T-cell (primary cell): ENCODE measurements around the gene PARL. TPM values are rescaled to one million over a fixed set of nuclear protein-coding genes. Genes with fewer than 3 reads are reported as not detected.

Experiments used
- ATAC-seq, 4 experiments: fragments of 200-7000 bp in 3 of 4; fragments of 150-1000 bp in 1 of 4; cut with Tn5 transposase; replicated peaks in 1 of 4; 1 replicate in 3 of 4; 2 replicates in 1 of 4; pipeline ENCODE4 v1.10.0; 2021; ENCODE audit warnings: moderate library complexity in 3 of 4, mild to moderate bottlenecking in 2 of 4, moderate number of reproducible peaks in 1 of 4
- CTCF ChIA-PET, 2 donors: fragments of 300-600 bp; sonication (Branson Sonifier 250); formaldehyde crosslinking; loops; one replicate each; lab custom pipeline; 2022; ENCODE audit warnings: antibody characterized with exemption in 2 of 2; lab: Charles Lee
- POLR2A ChIA-PET, 2 donors: fragments of 300-600 bp; sonication (Branson Sonifier 250); formaldehyde crosslinking; loops; one replicate each; lab custom pipeline; 2022; ENCODE audit warnings: antibody characterized with exemption in 2 of 2; lab: Charles Lee
- DNase-seq, 35 experiments: peaks; one replicate each; pipeline versions ENCODE4 v3.0.0 to v3.0.0-alpha.2; 2013 to 2023
- H3K27ac ChIP-seq: one replicate; pipeline ENCODE4 v1.5.1; 2013; ENCODE audit warnings: low read length
- H3K27me3 ChIP-seq, 2 experiments: replicated peaks in 1 of 2; 1 replicate in 1 of 2; 2 replicates in 1 of 2; pipeline versions ENCODE4 v1.6.1 to v1.7.0; 2013; ENCODE audit warnings: low read length in 1 of 2, mixed read lengths in 1 of 2; ENCODE audit not compliant: control insufficient read depth in 2 of 2, insufficient read depth in 2 of 2; ENCODE audit errors: extremely low read depth in 1 of 2
- H3K36me3 ChIP-seq, 2 donors: 1 replicate in 1 of 2; 2 replicates in 1 of 2; pipeline versions ENCODE4 v1.6.1 to v1.7.0; 2013; ENCODE audit warnings: low read length in 1 of 2; ENCODE audit not compliant: control insufficient read depth in 2 of 2, insufficient read depth in 1 of 2; ENCODE audit errors: extremely low read depth in 1 of 2
- H3K4me1 ChIP-seq, 2 experiments: 1 replicate in 1 of 2; 2 replicates in 1 of 2; pipeline versions ENCODE4 v1.6.1 to v1.7.0; 2013; ENCODE audit warnings: low read length in 2 of 2, mixed read lengths in 1 of 2; ENCODE audit not compliant: insufficient read depth in 2 of 2, control insufficient read depth in 1 of 2; ENCODE audit errors: extremely low read depth in 1 of 2
- H3K4me3 ChIP-seq, 2 donors: 1 replicate in 1 of 2; 2 replicates in 1 of 2; pipeline versions ENCODE4 v1.5.1 to v1.7.0; 2013; ENCODE audit warnings: mild to moderate bottlenecking in 2 of 2, low read length in 1 of 2, moderate library complexity in 1 of 2; ENCODE audit not compliant: control insufficient read depth in 1 of 2; ENCODE audit errors: extremely low read depth in 1 of 2
- H3K9me3 ChIP-seq: 2 replicates; pipeline ENCODE4 v1.7.0; 2013
- H3K27ac Mint-ChIP-seq, 2 donors: one replicate each; pipeline ENCODE4 v1.8.0; 2020 to 2021; ENCODE audit warnings: mild to moderate bottlenecking in 2 of 2, mixed read lengths in 2 of 2
- H3K27me3 Mint-ChIP-seq, 2 donors: one replicate each; pipeline ENCODE4 v1.8.0; 2021 to 2022; ENCODE audit warnings: mixed read lengths in 2 of 2
- H3K36me3 Mint-ChIP-seq: one replicate; pipeline ENCODE4 v1.8.0; 2021; ENCODE audit warnings: mixed read lengths
- H3K4me1 Mint-ChIP-seq, 3 donors: one replicate each; pipeline ENCODE4 v1.8.0; 2020 to 2022; ENCODE audit warnings: mixed read lengths in 3 of 3, mild to moderate bottlenecking in 1 of 3
- H3K4me3 Mint-ChIP-seq, 3 donors: one replicate each; pipeline ENCODE4 v1.8.0; 2020 to 2022; ENCODE audit warnings: mild to moderate bottlenecking in 3 of 3, mixed read lengths in 3 of 3, moderate library complexity in 3 of 3
- H3K9me3 Mint-ChIP-seq, 3 donors: one replicate each; pipeline ENCODE4 v1.8.0; 2020 to 2022; ENCODE audit warnings: mixed read lengths in 3 of 3
- WGBS: methylation state at CpG from one replicate; pipeline ENCODE4 v1.1.5; 2013; ENCODE audit warnings: missing lambda C conversion rate; ENCODE audit not compliant: insufficient coverage; 5-methylcytosine and 5-hydroxymethylcytosine counted together
- total RNA-seq, 35 experiments: library from RNA in 6 of 35; stranded (reverse) in 6 of 35; fragments of 120-200 nt in 1 of 35; gene quantifications; one replicate each; pipeline versions ENCODE4 v1.2.1 to v1.2.4 and lab custom pipeline; 2013 to 2026

PARL gene
- total RNA-seq, 5 donors from 2014 or later (not counting 1 experiment from before 2014, with no cell fraction given): 38.8 to 46.2 (median 41.3) TPM

GRCh38 chr3:183837390-183837789 is 47.3 kb downstream of the PARL start:
- H3K27ac ChIP-seq: no peak overlapping the region
- DNase-seq (no peak), ATAC-seq (no peak)
- no peaks in the 10 kb centered on the region for H3K27me3 ChIP-seq
- H3K9me3 ChIP-seq: no peaks in the 10 kb centered on the region
- Mint-ChIP-seq H3K27ac (peak overlapping the region in 1 of 2 donors; percentile 14), H3K4me3 (no peak overlapping the region), H3K36me3 (peaks cover 44% of the 10 kb centered on the region), H3K27me3 (no peaks in the 10 kb centered on the region), H3K4me1 (no peaks in the 10 kb centered on the region), H3K9me3 (no peaks in the 10 kb centered on the region)
- WGBS: 87% methylated on average over 9 of the region's 9 CpGs
- no peaks in the 10 kb centered on the region for H3K4me1 ChIP-seq
- POLR2A ChIA-PET: no interaction called here
- H3K36me3 ChIP-seq: peaks cover 7 to 64% of the 10 kb centered on the region in 2 donors
- CTCF ChIA-PET: no interaction called here
- no peak overlapping the region for H3K4me3 ChIP-seq

DNA sequence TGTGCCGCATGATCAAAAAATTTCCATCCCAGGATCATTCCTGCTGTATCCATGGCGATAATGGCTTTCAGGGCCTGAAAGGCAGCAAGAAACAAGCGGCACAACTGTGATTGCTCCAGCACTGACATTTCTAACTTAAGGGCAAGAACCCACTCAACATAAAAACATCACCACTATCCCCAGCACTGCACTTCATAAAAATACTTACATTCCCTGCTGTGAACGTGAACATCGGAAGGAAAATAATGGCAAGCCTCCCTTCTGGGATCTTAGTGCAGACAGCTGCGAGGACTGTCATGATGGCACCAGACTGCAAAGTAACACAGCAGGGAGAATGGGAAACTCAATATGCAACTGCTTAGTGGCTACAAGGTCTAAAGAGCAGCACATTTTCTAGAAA is 51.2 kb downstream of the PARL start:
- H3K36me3 Mint-ChIP-seq: peaks cover 36% of the 10 kb centered on the region
- DNase-seq: no peak
- ChIA-PET POLR2A (no interaction called here), CTCF (interaction anchor here in 1 of 2 donors (0.6 kb wide), 1 partner anchor 1441 kb away, joined by 5 read pairs; no protein-coding TSS in a partner anchor)
- no peaks in the 10 kb centered on the region for H3K9me3 Mint-ChIP-seq
- Histone ChIP-seq H3K36me3 (peaks cover 11 to 47% of the 10 kb centered on the region in 2 donors), H3K4me1 (no peaks in the 10 kb centered on the region), H3K9me3 (no peaks in the 10 kb centered on the region), H3K27me3 (no peaks in the 10 kb centered on the region), H3K4me3 (no peak overlapping the region), H3K27ac (no peak overlapping the region)
- peak overlapping the region in 1 of 2 donors; percentile 25 for H3K27ac Mint-ChIP-seq
- no peak overlapping the region for H3K4me3 Mint-ChIP-seq
- no peaks in the 10 kb centered on the region for H3K27me3 Mint-ChIP-seq
- 98% methylated on average over 6 of the region's 6 CpGs for WGBS
- H3K4me1 Mint-ChIP-seq: no peaks in the 10 kb centered on the region
- ATAC-seq: no peak

GRCh38 chr3:183830187-183830586 is 54.5 kb downstream of the PARL start:
- DNase-seq (no peak), ATAC-seq (no peak)
- Mint-ChIP-seq H3K27ac (peak overlapping the region in 1 of 2 donors; percentile 37), H3K9me3 (no peaks in the 10 kb centered on the region), H3K4me1 (peaks cover 0 to 7% (median 4%) of the 10 kb centered on the region in 3 donors), H3K27me3 (no peaks in the 10 kb centered on the region), H3K36me3 (peaks cover 30% of the 10 kb centered on the region), H3K4me3 (no peak overlapping the region)
- Histone ChIP-seq H3K27me3 (no peaks in the 10 kb centered on the region), H3K27ac (no peak overlapping the region), H3K4me3 (no peak overlapping the region), H3K9me3 (no peaks in the 10 kb centered on the region), H3K36me3 (peaks cover 5 to 39% of the 10 kb centered on the region in 2 donors), H3K4me1 (peaks cover 0 to 4% of the 10 kb centered on the region in 2 experiments)
- POLR2A ChIA-PET: no interaction called here
- CTCF ChIA-PET: interaction anchor here in 1 of 2 donors (0.5 kb wide), 1 partner anchor 285 kb away, joined by 5 read pairs; no protein-coding TSS in a partner anchor
- 96% methylated on average over 9 of the region's 9 CpGs for WGBS

DNA sequence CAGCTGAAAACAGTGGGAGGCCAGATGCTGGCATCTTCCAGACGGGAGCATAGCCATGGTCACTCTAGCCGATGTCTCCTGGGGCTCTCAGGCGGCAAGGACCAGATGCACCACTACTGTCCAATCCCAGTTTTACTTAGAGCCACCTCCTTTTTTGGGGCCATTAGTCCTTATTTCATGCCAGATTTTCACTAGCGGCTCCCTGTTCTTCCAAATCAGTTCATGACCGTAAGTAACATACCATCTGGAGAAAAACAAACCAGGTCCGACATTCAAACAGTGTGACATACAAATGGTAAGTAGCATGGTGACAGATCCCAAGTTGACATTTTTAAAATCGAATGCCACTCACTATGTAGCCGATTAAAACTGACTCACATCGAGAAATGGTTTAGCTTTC is 55.2 kb downstream of the PARL start:
- H3K4me1 ChIP-seq: peaks cover 3 to 9% of the 10 kb centered on the region in 2 experiments
- 100% methylated on average over 5 of the region's 9 CpGs for WGBS
- Mint-ChIP-seq H3K4me3 (no peak overlapping the region), H3K36me3 (peaks cover 30% of the 10 kb centered on the region), H3K9me3 (no peaks in the 10 kb centered on the region), H3K27me3 (peaks cover 0 to under 1% of the 10 kb centered on the region in 2 donors), H3K4me1 (peaks cover 2 to 9% (median 6%) of the 10 kb centered on the region in 3 donors), H3K27ac (peak overlapping the region in 1 of 2 donors; percentile 39)
- CTCF ChIA-PET: interaction anchor here in 1 of 2 donors (0.5 kb wide), 1 partner anchor 285 kb away, joined by 5 read pairs; no protein-coding TSS in a partner anchor
- ATAC-seq: no peak
- H3K9me3 ChIP-seq: no peaks in the 10 kb centered on the region
- H3K27ac ChIP-seq: no peak overlapping the region
- no peak for DNase-seq
- no peak overlapping the region for H3K4me3 ChIP-seq
- H3K27me3 ChIP-seq: peaks cover 0 to 2% of the 10 kb centered on the region in 2 experiments
- peaks cover 5 to 38% of the 10 kb centered on the region in 2 donors for H3K36me3 ChIP-seq
- POLR2A ChIA-PET: no interaction called here

GRCh38 chr3:183828538-183828870 is 56.2 kb downstream of the PARL start:
- ATAC-seq (no peak), DNase-seq (no peak)
- Histone ChIP-seq H3K4me1 (peaks cover 10 to 16% of the 10 kb centered on the region in 2 experiments), H3K27ac (no peak overlapping the region), H3K4me3 (no peak overlapping the region), H3K9me3 (no peaks in the 10 kb centered on the region), H3K27me3 (peaks cover 0 to 4% of the 10 kb centered on the region in 2 experiments), H3K36me3 (peaks cover 5 to 28% of the 10 kb centered on the region in 2 donors)
- Mint-ChIP-seq H3K4me1 (peaks cover 9 to 18% (median 15%) of the 10 kb centered on the region in 3 donors), H3K4me3 (no peak overlapping the region), H3K27ac (peak overlapping the region; percentile 0 to 40), H3K36me3 (peaks cover 22% of the 10 kb centered on the region), H3K27me3 (peaks cover 0 to 8% of the 10 kb centered on the region in 2 donors), H3K9me3 (no peaks in the 10 kb centered on the region)
- ChIA-PET POLR2A (no interaction called here), CTCF (no interaction called here)
- 99% methylated on average over 7 of the region's 7 CpGs for WGBS

DNA sequence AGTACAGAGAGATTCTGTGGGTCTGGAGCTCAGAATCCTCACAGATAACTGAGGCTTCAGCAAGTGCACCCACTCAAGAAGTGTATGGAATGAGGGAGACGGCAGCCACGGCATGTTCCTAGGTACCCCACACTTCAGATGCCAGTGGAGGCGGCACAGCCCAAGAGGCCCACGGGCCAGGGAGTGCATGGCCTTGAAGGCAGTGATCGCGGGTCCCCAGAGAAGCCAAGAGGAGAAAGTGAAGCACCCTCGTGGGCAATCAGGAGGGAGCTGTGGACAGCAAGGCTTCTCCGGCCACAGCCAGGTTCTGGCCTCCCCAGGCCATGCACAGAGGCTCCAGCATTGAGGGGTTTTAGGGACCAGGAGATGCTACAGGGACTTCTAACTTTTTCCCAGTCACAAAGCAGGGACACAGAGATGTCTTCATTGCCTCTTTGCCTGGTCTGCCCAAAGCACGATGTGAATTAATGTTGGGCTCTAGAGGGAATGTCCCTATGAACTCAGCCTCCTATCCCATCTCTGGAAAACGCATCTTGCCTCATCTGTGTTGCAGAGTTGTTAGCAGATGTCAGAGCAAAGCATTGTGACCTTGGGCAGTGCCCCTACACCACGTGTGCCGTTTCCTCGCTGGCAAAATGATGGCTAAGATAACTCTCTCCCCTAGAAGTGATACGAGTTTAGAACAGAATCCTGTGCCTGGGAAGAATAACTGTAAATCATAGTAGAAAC is 56.7 kb downstream of the PARL start:
- Mint-ChIP-seq H3K27me3 (peaks cover 0 to 8% of the 10 kb centered on the region in 2 donors), H3K36me3 (peaks cover 19% of the 10 kb centered on the region), H3K9me3 (no peaks in the 10 kb centered on the region), H3K4me3 (no peak overlapping the region), H3K27ac (peak overlapping the region; percentile 0 to 73), H3K4me1 (peaks cover 9 to 18% (median 15%) of the 10 kb centered on the region in 3 donors)
- Histone ChIP-seq H3K4me1 (peaks cover 10 to 16% of the 10 kb centered on the region in 2 experiments), H3K4me3 (no peak overlapping the region), H3K27me3 (peaks cover 0 to 5% of the 10 kb centered on the region in 2 experiments), H3K36me3 (peaks cover 5 to 23% of the 10 kb centered on the region in 2 donors), H3K9me3 (no peaks in the 10 kb centered on the region), H3K27ac (no peak overlapping the region)
- no peak for ATAC-seq
- DNase-seq: no peak
- CTCF ChIA-PET: interaction anchor here in 1 of 2 donors (1.0 kb wide), 1 partner anchor 12 kb away, joined by 3 read pairs; no protein-coding TSS in a partner anchor
- POLR2A ChIA-PET: no interaction called here
- 92% methylated on average over 10 of the region's 14 CpGs for WGBS
